ENCODE data around the gene OXSR1. TPM values are rescaled to one million over a fixed set of nuclear protein-coding genes. Genes with fewer than 3 reads are reported as not detected.
"Not testable (repeated sequence)": the region's sequence is repeated elsewhere in the genome, so short reads cannot be mapped to it uniquely, and the experiment has no call there.

Gene OXSR1
- total and polyA plus RNA-seq, 4 donors: 4.3 to 24.7 (median 12.2) TPM

GRCh38 chr3:38186781-38187180, 21.4 kb downstream of the OXSR1 start (continued):
- no peak for TF ChIP-seq HNF4A (conservative IDR thresholded peaks at IDR 0.05)

DNA sequence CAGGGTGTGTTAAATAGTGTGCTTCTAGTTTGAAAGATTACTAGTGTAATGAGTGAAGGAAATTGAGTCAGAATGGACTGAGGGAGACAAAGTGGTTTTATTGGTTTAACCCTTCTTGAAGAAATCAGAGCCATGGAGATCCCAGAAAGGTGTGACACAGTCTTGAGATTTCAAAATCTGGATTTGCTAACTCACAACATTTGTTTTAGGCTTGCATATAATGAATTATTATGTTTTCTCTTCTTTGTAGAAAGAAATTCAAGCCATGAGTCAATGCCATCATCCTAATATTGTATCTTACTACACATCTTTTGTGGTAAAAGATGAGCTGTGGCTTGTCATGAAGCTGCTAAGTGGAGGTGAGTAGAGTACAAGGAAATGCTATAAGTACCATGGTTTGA, 25.1 kb downstream of the OXSR1 start:
- Histone ChIP-seq H3K9ac (ENCODE audit: low read depth in 1 of 2, low read length in 2 of 2) (no peak overlapping the region), H3K36me3 (ENCODE audit: control insufficient read depth in 4 of 4, insufficient read depth in 3 of 4, low read depth in 1 of 4, low read length in 3 of 4) (peaks cover 3 to 10% (median 5%) of the 10 kb centered on the region in 4 donors), H3K27ac (ENCODE audit: low read depth in 1 of 2, low read length in 2 of 2) (no peak overlapping the region), H3K4me1 (ENCODE audit: control insufficient read depth in 4 of 4, insufficient read depth in 4 of 4, low read length in 3 of 4) (no peaks in the 10 kb centered on the region), H3K9me3 (ENCODE audit: control insufficient read depth in 4 of 4, low read length in 3 of 4) (no peaks in the 10 kb centered on the region), H3K27me3 (ENCODE audit: control insufficient read depth in 4 of 4, insufficient read depth in 4 of 4, low read length in 3 of 4) (no peaks in the 10 kb centered on the region), H3K4me3 (ENCODE audit: low read depth in 1 of 3, low read length in 3 of 3) (no peak overlapping the region)
- no peak for DNase-seq (ENCODE audit: low spot score)
- TF ChIP-seq GABPA (IDR thresholded peaks at IDR 0.05 in 1 of 2, conservative IDR thresholded peaks at IDR 0.05 in 1 of 2): no peak
- TF ChIP-seq MAX (IDR thresholded peaks at IDR 0.05): no peak
- TF ChIP-seq FOXA2 (IDR thresholded peaks at IDR 0.05): no peak
- TF ChIP-seq FOXA1 (IDR thresholded peaks at IDR 0.05): no peak
- TF ChIP-seq NR2F2 (IDR thresholded peaks at IDR 0.05): no peak
- no peak for TF ChIP-seq CTCF (IDR thresholded peaks at IDR 0.05; ENCODE audit: low read depth, low read length, missing input control)
- TF ChIP-seq, protein P1, sequence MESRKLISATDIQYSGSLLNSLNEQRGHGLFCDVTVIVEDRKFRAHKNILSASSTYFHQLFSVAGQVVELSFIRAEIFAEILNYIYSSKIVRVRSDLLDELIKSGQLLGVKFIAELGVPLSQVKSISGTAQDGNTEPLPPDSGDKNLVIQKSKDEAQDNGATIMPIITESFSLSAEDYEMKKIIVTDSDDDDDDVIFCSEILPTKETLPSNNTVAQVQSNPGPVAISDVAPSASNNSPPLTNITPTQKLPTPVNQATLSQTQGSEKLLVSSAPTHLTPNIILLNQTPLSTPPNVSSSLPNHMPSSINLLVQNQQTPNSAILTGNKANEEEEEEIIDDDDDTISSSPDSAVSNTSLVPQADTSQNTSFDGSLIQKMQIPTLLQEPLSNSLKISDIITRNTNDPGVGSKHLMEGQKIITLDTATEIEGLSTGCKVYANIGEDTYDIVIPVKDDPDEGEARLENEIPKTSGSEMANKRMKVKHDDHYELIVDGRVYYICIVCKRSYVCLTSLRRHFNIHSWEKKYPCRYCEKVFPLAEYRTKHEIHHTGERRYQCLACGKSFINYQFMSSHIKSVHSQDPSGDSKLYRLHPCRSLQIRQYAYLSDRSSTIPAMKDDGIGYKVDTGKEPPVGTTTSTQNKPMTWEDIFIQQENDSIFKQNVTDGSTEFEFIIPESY (IDR thresholded peaks at IDR 0.05): no peak
- TF ChIP-seq HNF4A (conservative IDR thresholded peaks at IDR 0.05): no peak
- no peak for TF ChIP-seq ATF3 (IDR thresholded peaks at IDR 0.05)
- no peak for TF ChIP-seq EGR1 (IDR thresholded peaks at IDR 0.05; ENCODE audit: low read depth in 2 of 2)
- no peak for TF ChIP-seq SP1 (IDR thresholded peaks at IDR 0.05)
- no peak for TF ChIP-seq YY1 (IDR thresholded peaks at IDR 0.05)
- no peak for TF ChIP-seq RAD21 (IDR thresholded peaks at IDR 0.05)
- TF ChIP-seq, protein P2, sequence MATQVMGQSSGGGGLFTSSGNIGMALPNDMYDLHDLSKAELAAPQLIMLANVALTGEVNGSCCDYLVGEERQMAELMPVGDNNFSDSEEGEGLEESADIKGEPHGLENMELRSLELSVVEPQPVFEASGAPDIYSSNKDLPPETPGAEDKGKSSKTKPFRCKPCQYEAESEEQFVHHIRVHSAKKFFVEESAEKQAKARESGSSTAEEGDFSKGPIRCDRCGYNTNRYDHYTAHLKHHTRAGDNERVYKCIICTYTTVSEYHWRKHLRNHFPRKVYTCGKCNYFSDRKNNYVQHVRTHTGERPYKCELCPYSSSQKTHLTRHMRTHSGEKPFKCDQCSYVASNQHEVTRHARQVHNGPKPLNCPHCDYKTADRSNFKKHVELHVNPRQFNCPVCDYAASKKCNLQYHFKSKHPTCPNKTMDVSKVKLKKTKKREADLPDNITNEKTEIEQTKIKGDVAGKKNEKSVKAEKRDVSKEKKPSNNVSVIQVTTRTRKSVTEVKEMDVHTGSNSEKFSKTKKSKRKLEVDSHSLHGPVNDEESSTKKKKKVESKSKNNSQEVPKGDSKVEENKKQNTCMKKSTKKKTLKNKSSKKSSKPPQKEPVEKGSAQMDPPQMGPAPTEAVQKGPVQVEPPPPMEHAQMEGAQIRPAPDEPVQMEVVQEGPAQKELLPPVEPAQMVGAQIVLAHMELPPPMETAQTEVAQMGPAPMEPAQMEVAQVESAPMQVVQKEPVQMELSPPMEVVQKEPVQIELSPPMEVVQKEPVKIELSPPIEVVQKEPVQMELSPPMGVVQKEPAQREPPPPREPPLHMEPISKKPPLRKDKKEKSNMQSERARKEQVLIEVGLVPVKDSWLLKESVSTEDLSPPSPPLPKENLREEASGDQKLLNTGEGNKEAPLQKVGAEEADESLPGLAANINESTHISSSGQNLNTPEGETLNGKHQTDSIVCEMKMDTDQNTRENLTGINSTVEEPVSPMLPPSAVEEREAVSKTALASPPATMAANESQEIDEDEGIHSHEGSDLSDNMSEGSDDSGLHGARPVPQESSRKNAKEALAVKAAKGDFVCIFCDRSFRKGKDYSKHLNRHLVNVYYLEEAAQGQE (IDR thresholded peaks at IDR 0.05): no peak
- TF ChIP-seq RXRA (IDR thresholded peaks at IDR 0.05): no peak
- TF ChIP-seq TAF1 (conservative IDR thresholded peaks at IDR 0.05): no peak
- no peak for TF ChIP-seq HNF4G (IDR thresholded peaks at IDR 0.05)
- TF ChIP-seq JUND (IDR thresholded peaks at IDR 0.05): no peak

DNA sequence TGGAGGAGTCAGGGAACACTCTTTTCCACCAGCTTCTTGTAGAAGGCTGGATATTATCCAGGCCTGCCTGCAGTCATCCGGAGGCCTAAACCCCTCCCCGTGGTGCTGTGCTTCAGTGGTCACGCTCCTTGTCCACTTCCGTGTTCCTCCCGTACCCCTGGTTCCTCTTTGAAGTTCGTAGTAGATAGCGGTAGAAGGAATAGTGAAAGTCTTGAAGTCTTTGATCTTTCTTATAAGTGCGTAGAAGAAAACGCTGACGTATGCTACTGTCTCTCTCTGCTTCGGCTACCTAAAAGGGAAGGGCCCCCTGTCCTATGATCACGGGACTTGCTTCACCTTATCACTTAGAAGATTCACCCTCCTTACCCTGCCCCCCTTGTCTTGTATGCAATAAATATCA, 37.6 kb downstream of the OXSR1 start:
- not testable (repeated sequence) for H3K9ac ChIP-seq (ENCODE audit: low read depth in 1 of 2, low read length in 2 of 2); H3K27me3 ChIP-seq (ENCODE audit: control insufficient read depth in 4 of 4, insufficient read depth in 4 of 4, low read length in 3 of 4); H3K4me1 ChIP-seq (ENCODE audit: control insufficient read depth in 4 of 4, insufficient read depth in 4 of 4, low read length in 3 of 4); H3K4me3 ChIP-seq (ENCODE audit: low read depth in 1 of 3, low read length in 3 of 3); H3K9me3 ChIP-seq (ENCODE audit: control insufficient read depth in 4 of 4, low read length in 3 of 4); H3K27ac ChIP-seq (ENCODE audit: low read depth in 1 of 2, low read length in 2 of 2); DNase-seq (ENCODE audit: low spot score); H3K36me3 ChIP-seq (ENCODE audit: control insufficient read depth in 4 of 4, insufficient read depth in 3 of 4, low read depth in 1 of 4, low read length in 3 of 4)
- WGBS: 95% methylated on average over 12 of the region's 12 CpGs

All from liver (tissue), 9 donors.